Left renal pelvis (tissue), 4 donors: ENCODE measurements around the gene OSM. TPM values are rescaled to one million over a fixed set of nuclear protein-coding genes. Genes with fewer than 3 reads are reported as not detected.

Source experiments
- DNase-seq, 4 donors: peaks; one replicate each; pipeline ENCODE4 v3.0.0-alpha.2; 2013; ENCODE audit warnings: low read depth in 4 of 4, low spot score in 3 of 4
- polyA plus RNA-seq, 4 donors: library from polyadenylated mRNA; unstranded; fragments of 120-200 nt; gene quantifications; one replicate each; pipeline ENCODE4 v1.2.1, GENCODE V29; 2013; ENCODE audit not compliant: insufficient read length in 4 of 4

OSM gene
- 1 to 10 TPM in 1 of 4 donors, under 1 TPM in 1, not detected in 2; 0.20 to 2.3 TPM for polyA plus RNA-seq

GRCh38 chr22:30266445-30267381 lies at the start of gene OSM:
Gene OSM (minus strand): TSS chr22:30266851. CDS start chr22:30266799, 52 bp downstream.
- no peak for DNase-seq

DNA sequence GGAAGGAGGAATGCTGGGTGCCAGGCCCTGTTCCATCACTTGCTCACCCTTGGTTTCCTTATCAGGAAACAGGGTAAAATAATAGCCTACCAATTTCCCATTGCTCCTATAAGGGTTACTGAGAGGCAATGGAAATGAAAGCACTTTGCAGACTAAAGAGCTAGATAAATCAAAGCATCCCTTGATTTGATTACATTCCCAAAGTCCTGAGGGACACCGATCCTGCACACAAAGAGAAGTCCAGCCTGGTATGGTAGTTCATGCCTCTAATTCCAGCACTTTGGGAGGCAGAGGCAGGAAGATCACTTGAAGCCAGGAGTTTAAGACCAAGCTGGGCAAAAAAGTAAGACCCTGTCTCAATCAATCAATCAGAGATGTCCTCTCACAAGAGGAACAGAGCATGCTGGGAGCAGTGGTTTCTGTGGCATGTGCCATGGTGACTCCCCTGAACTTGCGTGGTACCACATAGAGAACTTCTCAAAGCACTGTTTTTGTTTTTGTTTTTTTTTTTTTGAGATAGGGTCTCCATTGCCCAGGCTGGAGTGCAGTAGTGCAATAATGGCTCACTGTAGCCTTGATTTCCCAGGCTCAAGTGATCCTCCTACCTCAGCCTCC lies 49.4 kb upstream of the OSM start:
- DNase-seq = no peak

DNA sequence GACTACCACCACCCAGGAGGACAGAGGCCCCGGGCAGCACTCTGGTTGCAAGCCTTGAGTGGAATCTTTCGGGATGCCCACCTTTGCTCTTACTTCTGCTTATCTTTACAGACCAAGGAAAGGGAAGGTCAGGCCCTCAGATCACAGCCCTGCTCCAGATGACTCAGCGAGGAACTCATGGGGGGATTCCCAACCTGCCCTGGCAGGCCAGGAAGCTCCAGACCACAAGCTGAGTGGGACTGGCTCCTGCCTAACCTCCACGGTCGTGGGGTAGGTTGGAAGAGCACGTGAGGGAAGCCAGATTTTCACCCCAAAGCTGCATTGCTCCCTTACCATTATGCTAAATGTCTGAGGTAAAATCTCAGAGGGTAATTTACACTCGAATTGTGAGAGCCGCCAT lies 48.3 kb upstream of the OSM start:
- DNase-seq = no peak

- no peak for DNase-seq
Measured at GRCh38 chr22:30313527-30314363, 47.1 kb upstream of the OSM start.

- no peak for DNase-seq
Measured at GRCh38 chr22:30312053-30312452, 45.4 kb upstream of the OSM start.

DNA sequence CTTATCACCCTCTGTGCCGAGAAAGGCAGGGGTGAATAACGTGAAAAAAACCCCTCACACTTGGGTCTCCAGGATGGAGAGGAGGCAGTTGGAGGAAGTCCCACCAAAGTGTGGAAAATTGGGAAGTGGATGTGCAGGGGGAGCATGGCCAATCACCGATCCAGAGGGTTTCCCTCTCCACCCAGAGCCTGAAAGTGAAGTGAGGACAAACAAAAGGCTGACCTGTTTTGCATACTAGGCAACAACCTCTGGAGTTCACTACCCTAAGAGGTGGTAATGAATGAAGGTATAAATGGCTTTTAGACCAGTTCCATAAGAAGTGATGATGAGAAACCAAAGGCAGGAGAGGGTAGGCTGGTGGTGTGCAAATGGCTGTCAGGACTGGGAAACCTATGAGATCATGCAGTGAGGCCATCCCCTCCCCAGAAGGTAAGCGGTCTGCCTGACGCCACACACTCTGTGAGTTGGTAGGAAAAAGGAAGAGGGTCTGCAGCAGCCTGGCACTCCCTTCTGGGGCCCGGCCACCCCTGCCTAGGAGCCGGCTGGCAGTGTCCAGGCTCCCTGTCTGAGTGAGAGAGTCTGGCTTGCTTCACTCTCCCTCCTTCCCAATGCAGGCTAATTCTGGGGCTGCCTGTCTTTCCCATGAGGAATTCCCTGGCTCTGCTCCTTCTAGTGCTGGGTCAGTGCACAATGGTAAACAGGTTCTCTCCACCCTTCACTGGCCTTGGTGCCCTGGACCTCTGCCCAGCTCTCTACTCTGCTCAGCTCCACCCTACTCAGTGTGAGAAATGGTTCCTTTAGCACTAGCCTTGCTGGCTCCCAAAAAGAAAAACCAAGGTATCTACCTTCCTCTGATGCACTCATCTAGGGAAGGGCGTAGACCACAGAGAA lies 44.5 kb upstream of the OSM start:
- DNase-seq = no peak

GRCh38 chr22:30309951-30310741 lies 43.5 kb upstream of the OSM start:
- no peak for DNase-seq

- no peak for DNase-seq
Measured at GRCh38 chr22:30308518-30309230, 42.0 kb upstream of the OSM start.

DNA sequence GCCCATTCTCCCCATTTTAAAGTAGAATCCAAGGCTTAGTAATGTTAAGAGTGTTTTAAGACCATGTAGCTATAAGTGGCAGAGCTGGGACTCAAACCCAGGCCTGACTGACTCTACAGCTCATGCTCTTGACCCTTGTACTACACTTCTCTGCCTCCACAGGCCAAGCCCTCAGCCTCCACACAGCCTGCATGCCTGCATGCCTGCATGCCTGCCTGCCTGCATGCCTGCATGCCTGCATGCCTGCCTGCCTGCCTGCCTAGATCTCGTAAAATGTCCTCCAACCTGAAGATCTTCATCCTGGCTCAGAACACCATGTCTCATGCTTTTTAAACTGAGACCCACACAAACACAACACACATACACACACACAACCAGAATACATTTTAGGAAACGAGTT lies 41.4 kb upstream of the OSM start:
- no peak for DNase-seq

DNA sequence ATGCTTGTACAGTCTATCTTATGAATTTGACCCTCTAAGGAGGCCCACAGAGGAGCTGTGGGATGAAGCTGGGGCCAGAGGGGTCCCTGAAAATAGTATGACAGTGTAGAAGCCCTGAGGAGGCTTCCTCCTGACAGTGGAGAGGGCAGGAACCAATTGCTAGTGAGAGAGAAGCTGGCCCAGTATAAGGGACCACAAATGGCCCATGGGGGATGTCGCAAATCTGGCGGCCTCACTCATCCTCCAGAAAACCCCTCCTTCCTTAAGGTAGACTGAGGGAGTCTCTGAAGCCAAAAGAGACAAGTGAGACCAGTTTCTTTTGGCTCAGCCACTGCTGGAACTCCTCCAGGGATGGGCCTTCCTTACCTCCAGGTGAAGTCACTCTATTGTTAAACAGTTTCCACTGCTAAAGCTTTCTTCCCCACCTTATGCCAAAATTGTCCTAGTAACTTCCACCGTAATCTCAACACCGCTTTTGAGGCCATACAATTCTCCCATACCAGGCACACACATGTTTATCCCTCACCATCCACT lies 40.5 kb upstream of the OSM start:
- DNase-seq = no peak

DNA sequence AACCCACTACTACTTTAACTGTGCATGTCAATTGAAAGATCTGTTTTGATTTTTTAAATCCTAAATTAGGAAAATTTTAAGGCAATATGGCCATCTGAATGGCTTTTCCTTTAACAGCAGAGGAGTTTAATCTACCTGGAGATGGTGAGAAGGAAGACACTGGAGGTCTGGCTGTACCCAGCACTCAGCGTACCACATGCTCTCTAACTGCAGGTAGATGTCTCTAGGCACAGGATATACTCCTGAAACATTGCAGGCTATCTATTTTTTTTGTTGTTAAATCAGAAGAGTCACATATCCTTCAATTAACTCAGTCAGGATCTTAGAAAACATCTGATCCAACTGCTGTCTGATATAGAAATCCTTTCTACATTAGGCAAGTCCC lies 40.0 kb upstream of the OSM start:
- DNase-seq = no peak

DNA sequence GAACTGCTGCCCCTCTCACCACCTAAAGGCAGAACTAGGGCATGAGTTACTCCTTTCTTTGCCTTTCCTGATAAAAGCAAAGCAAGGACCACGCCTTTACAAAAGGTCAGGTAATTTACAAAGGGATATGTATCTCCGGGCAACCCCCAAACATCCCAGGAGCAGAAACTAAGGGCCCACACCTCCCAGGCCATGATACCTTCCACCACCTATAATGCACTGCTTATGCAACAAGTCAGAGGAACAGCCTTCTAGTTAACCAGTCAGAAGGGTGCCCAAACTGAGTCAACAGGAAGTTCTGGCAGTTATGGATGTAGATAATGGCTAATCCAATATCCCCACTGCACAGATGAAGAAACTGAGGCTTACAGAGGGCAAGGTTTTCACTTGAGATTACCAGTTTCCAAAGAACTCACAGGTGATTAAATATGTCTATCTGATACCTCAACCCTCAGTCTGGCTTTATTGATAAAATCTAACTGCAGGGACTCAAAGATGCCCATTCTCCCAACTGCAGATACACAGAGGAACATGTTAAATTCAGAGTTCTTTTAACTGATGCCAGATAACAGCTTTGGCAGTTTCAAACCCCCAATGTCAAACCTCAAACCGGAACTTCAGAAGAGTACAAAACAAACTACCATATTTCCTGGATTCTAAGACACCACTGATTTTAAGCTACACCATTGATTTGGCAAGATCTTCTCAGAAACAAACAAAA lies 39.4 kb upstream of the OSM start:
- DNase-seq = no peak

DNA sequence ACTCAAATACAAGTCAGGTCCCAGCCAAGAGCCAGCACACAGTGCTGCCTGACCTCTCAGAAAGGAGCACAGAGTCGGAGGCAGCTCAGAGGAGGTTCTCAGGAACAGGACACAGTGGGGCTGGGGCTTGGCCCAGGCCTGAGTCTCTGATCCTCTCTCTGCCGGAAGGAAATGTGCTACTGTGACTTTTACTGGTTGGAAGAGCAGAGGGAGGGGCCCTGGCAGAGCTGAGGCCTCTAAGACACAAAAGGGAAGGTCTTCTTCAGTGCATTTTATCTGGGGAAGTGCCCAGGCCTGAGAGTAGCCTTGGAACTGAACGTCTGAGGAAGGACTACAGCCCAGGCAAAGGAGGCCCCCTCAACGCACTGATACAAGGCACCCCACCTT lies 38.9 kb upstream of the OSM start:
- DNase-seq = no peak

GRCh38 chr22:30304495-30305244 lies 38.0 kb upstream of the OSM start:
- DNase-seq = no peak

- no peak for DNase-seq
Measured at GRCh38 chr22:30302810-30303138, 36.1 kb upstream of the OSM start.

DNA sequence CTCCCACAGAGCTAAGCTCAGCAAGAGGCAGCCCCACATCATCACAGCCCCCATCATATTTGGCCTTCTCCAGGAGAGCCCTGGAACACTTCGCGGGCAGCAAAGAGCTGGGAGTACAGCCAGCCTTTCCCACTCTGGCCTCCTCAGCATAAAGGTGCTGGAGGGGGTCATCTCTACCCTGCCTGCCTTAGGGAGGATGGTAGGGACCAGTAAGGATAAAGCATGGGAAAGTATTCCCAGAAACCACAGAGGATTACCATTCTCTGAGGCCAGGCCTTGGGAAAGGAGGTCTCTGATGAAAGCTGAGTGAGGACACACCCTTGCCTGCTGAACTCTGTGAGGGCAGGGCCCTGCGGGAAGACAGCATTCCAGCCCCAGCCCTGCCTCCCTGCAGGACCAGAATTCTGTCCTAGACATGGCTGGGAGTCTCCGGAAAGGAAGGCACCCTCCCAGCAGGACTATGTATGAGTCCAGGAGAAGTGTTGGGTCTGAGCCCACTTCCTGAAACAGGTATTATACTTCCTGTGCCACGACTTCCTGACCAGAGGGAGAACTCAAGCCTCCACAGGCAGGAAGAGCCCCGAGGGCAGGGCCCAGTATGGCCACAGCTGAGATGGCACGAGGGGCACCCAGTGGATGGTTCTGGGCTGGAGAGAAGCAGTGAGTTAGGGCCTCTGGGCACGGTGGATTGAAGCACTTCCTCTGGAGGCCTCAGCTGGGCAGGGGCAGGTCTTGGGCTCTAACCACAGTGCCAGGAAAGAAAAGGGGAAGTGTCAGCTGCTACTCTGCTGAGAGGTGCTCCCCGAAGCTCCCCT lies 35.6 kb upstream of the OSM start:
- no peak for DNase-seq
